ENCODE data around the gene BTAF1.
"Not testable (repeated sequence)": the region's sequence is repeated elsewhere in the genome, so short reads cannot be mapped to it uniquely, and the experiment has no call there.

BTAF1 gene

DNA sequence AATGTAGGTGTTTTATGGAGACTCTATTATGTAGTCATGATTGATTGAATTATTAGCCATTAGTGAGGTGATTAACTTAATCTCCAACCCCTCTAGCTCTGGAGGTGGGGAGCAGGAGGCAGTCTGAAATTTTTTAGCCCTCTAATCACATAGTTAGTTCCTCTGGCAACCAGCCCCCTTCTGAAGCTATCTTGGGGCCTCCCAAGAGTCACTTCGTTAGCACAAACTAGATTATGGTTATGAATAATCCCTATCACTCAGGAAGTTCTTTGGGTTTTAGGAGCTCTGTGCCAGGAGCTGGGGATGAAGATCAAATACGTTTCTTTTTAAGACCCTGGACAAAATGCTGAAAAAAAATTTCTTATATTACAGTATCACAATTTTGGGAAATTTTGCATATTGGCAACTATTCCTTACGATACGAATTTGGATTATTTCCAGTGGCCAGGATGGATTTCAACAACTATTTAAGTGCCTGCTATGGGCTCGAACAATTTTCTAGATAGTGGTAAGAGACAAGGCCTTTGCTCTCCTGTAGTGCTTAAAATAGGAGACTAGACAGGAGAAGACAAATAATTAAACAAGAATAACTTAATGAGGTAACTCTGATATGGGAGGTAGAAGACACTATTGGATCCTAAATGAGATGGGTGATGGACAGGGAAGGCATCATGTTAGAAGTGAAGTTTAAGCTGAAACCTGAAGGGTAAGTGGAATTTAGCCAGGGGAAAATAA, 52.9 kb downstream of the BTAF1 start:
- DNase-seq = no peak

DNA sequence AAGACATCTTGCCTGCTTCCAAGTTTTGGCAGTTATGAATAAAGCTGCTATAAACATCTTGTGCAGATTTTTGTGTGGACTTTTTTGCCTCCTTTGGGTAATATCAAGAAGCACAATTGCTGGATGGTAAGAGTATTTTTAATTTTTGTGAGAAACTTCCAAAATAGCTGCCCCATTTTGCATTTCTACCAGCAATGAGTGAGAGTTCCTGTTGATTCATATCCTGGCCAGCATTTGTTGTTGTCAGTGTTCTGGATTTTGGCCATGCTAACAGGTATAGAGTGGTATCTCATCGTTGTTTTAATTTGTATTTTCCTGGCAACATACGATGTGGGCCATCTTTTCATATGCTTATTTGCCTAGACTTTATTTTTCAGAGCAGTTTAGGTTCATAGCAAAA, 53.9 kb downstream of the BTAF1 start:
- DNase-seq = no peak

DNA sequence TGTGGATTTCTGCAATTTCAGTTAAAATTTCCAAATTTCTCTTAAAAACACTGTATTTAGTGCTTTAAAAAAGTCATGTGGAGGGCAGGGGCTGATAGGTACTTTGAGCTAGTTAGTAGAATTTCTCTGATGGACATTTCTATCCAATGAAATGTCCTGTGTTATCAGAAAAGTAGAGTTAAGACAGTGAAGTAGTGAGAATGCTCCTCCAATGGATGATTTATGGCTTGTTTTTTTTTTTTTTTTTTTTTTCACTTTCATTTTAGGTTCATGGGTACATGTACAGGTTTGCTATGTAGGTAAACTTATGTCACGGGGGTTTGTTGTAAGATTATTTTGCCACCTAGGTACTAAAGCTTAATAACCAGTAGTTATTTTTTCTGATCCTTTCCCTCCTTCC, 55.0 kb downstream of the BTAF1 start:
- DNase-seq = no peak

DNA sequence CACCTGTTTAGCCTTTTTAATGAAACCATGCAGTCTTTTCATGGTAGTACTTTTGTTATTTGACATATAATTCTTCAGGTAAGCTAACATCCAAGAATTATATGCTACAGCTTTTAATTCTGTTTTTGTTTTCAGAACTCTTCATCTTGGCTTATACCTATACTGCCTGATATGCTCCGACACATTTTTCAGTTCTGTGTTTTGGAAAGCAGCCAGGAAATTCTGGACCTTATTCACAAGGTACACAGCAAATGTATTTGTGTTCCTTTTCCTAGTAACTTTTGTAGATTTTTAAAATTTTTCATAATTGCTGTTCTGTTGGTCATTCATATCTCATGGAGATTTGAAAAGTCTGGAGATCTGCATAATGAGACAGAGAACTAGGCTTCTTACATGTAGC, 56.7 kb downstream of the BTAF1 start:
- DNase-seq = no peak

DNA sequence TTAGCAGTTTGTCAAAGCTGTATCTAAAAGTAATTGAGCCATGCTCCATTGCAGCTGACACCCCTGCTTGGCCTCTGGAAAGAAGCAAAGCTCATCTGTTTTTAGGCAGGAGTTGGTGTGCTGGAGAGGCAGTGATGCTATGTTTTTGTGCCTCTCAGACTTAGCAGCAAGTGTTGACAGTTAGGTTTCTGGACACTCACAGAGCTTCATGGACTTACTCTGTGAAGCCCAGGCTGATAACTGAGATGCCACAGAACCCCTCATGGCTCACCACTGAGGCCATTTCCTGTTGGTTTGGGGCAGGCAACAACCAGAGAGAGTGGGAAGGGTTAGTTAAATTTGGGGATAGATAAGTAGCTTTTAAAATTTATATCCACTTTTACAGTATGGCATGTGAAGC, 59.8 kb downstream of the BTAF1 start:
- DNase-seq = no peak

DNA sequence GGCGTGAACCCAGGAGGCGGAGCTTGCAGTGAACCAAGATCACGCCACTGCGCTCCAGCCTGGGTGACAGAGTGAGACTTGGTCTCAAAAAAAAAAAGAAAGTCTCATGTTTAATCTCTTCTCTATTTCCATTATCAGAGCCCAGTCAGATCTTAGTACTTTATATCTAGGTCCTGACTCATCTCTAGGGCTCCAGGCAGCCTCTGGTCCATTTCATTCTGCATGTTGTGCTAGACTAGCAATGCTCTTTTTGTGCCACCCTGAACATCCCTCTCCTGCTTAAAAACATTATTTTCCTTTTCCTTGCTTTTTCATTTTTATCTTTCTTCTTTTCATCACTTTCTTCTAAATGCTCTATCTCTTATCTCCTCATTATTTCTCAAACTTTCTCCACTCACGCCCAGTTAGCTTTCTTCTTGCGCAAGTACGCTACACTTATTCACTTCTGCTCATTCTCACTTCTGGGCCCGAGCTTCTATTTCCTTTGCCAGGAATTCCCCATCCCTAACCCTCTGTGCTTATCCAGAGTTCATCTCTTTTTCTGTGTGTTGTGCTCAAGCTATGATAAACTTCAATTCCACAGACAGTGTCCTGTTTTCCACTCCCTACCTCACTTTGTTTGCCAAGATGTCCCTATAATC, 63.9 kb downstream of the BTAF1 start:
- no peak for DNase-seq

DNA sequence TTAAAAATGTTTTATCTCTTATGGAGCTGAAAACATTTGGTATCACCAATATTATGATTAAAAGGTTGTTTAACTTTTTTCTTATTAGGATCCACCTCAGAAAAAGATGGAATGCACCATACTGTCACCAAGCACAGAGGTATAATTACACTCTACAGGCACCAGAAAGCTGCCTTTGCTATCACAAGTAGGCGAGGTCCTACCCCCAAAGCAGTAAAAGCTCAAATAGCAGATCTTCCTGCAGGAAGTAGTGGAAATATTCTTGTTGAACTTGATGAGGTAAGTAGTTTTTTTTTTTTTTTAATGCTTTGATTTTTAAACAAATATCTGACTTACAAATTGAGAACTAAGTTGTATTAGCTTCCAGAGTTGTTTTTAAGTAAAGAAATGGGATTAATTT, 68.5 kb downstream of the BTAF1 start:
- DNase-seq = no peak

DNA sequence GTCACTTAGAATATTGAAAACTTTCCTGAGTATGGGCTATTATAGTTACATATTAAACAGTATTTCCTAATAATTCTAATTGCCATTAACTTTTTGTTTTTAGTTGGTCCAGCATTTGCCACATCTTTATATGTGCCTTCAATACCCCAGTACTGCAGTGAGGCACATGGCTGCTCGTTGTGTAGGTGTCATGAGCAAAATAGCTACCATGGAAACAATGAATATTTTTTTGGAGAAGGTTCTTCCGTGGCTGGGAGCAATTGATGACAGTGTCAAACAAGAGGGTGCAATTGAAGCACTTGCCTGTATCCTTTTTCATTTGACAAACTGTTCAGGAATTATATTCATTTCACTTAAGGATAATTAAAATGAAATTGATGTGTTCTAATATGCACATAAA, 72.7 kb downstream of the BTAF1 start:
- no peak for DNase-seq

DNA sequence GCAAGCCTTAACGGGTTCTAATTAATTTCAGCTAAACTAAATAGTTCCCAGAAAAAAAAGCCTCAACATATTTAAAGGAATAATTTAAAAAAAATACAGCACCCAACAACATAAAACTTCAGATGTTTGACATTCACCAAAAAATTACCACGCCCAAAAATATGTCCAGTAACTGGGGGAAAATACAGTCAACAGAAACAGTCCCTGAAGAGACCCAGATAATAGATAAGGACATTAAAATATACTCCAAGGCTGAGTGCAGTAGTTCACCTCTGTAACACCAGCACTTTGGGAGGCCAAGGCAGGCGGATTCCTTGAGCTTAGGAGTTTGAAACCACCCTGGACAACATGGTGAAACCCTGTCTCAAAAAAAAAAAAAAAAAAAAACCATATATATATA, 78.0 kb downstream of the BTAF1 start:
- no peak for DNase-seq

DNA sequence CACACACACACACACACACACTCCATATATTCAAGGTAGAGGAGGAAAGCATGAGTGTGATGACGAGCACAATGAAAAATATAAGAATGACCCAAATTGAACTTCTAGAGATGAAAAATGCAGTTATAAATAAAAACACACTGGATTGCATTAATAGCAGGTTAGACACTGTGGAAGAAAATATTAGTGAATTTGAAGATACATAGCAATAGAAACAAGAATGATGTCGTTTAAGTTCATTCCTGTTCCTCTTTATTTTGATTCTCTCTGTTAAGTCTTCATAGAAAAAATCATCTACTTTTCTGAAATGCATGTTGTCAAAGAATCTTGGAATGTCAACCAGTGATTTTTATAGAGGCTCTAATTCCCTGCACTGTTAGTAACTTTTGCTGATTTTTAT, 78.4 kb downstream of the BTAF1 start:
- no peak for DNase-seq

DNA sequence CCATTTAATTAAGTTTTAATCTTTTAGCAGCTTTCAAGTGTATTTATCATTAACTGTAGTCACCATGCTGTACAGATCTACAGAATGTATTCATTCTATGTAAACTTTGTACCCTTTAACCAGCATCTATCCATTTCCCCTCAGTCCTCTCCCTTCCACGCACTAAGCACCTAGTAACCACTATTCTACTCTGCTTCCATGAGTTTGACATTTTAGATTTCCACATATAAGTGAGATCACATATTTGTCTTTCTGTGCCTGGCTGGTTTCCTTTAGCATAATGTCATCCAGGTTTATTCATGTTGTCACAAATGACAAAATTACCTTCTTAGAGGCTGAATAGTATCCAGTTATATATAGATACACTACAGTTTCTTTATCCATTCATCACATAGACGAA, 79.7 kb downstream of the BTAF1 start:
- DNase-seq = no peak

DNA sequence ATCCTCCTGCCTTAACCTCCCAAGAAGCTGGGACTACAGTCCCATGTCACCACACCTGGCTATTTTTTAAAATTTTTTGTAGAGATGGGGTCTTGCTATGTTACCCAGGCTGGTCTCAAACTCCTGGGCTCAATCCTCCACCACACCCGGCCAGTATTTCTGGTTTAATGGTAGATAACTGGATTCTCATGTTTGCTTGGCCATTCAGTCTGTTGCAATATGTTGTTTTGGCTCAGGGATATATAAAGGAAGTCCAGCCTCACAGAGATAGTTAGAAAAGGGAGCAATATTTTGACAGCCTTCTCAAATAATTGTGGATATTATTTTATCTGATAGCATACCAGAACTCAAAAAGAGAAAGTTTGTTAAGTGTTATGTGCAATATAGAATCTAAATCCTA, 82.4 kb downstream of the BTAF1 start:
- DNase-seq = no peak

DNA sequence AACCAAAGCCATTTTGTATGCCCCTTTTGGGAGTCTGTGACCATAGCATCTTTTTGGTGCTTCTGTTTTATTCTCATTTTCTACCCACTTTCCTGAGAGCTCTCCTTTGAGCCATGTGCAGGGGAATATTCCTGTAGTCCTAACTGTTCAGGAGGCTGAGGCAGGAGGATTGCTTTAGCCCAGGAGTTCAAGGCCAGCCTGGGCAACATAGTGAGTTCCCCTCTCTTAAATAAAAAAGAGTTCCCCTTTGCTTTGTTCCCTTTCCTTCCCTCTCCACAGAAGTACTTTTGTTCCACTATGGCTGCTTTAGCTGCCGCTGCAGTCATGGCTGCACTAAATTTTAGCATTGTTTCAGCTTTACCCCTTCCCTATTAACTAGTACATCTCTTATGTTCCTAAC, 85.9 kb downstream of the BTAF1 start:
- no peak for DNase-seq

DNA sequence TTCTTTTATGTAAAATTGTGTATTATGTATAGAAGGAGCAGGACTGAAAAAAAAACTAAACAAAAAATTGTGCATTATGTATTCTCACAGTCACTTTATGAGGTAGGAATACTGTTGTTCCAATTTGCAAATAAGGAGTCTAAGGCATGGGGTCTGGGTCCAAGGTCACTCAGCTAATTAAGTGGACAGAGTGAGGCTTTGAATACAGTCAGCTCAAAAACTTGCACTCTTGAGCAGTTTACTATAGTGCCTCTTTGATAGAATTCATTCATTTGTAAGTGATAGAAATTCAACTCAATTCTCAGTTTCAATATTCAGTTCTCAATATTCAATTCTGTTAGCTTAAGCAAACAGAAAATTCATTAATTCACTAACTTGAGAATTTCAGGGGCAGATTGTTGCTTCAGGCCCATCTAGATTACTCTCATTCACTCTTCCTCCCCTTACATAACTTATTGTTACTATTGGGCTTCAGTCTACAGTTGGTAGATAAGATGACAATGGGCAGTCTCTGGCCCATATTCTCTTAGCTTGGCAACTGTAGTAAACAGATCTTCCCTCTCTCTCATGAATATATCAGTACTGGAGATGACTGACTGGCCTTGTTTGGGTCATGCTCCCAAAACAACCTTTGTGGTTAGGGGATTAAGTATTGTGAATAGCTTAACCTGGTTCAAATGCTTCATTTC, 86.6 kb downstream of the BTAF1 start:
- no peak for DNase-seq

DNA sequence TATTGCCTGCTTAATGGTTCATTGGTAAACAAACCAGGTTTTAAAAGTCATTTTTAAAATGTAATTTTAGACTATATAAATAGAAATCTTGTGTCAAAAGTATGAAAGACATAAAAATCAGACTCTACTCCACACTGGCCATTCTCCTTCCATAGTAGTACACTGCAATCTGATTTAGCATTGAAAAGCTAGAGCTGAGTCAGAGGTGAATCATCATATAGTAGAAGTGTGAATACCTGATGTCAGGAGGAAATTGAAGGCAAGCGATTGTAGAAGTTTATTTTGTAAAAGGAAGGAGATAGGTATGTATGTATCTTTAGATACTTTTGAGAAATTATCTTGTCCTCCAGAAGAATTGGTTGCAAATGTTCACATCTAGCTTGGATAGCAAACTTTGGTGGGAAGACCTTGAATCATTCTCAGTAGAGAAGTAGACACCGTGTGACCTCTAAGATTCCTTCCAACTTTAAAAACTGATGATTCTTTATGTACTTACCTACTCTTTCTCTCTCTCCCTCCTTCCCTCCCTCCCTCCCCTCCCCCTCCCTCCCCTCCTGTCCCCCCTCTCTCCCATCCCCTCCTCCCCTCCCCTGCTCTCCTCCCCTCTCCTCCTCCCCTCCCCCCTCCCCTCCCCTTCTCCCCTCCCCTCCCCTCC, 88.1 kb downstream of the BTAF1 start:
- DNase-seq = no peak

DNA sequence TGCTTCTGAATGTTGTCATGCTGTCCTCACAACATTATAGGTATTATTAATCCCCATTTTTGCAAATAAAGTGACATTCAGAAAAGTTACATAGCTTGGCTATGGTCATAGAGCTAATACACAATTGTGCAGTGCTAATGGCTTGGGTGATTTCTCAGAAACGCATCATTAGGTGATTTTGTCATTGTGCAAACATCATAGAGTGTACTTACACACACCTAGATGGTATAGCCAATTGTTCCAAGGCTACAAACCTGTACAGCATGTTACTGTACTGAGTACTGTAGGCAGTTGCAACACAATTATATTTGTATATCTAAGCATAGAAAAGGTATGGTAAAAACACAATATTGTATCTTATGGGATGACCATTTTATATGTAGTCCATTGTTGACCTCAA, 91.0 kb downstream of the BTAF1 start:
- DNase-seq = no peak

DNA sequence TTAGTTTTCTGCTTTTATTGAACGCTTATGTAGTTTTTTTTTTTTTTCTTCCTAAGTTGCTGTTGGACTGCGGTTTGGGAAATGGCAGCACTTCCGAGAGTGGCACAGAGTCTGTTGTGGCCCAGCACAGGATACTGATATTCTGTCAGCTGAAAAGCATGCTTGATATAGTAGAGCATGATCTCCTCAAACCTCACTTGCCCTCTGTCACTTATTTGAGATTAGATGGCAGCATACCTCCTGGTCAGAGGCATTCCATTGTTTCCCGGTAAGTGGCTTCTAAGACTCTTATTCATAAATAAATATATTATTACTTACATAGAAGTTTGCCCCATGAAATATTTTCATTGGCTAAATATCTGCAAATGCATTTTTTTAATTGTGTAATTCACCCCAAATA, 101.1 kb downstream of the BTAF1 start:
- DNase-seq = no peak

DNA sequence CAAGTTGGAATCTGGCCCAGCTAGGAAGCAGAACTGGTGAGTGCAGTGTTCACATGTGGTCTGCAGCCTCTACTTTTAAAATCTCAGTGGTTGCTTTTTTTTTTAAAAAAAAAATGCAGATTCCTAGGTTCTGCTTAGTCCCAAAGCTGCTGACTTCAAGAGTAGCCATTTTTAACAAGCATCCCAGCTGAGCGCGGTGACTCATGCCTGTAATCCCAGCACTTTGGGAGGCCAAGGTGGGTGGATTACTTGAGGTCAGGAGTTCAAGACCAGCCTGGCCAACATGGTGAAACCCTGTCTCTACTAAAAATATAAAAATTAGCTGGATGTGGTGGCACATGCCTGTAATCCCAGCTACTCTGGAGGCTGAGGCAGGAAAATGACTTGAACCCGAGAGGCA, 101.8 kb downstream of the BTAF1 start:
- DNase-seq = not testable (repeated sequence)

DNA sequence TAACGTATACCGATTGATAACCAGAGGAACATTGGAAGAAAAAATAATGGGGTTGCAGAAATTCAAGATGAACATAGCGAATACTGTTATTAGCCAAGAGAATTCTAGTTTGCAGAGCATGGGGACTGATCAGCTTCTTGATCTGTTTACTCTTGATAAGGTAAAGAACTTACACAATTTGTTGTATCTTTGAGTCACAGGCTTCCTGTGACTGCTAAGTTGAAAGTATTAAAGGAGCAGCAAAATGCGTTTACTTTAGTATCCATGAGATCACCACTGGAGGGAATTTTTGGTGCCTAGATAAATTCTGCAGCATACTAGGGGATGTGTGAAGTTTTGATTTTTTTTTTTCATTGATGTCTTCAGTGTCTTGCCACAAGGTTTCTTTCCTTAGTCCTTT, 103.6 kb downstream of the BTAF1 start:
- no peak for DNase-seq

DNA sequence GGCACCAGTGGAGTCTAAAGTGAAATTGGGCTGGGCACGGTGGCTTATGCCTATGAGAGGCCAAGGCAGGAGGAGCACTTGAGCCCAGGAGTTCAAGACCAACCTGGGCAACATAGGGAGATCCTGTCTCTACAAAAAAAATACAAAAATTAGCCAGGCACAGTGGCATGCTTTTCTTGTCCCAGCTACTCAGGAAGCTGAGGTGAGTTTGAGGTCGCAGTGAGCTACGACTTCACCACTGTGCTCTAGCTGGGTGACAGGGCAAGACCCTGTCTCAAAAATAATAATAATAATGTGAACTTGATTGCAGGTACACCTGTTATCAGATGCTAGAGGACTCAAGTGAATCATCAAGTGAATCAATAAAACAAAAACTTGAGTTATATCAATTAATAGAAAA, 108.0 kb downstream of the BTAF1 start:
- no peak for DNase-seq

DNA sequence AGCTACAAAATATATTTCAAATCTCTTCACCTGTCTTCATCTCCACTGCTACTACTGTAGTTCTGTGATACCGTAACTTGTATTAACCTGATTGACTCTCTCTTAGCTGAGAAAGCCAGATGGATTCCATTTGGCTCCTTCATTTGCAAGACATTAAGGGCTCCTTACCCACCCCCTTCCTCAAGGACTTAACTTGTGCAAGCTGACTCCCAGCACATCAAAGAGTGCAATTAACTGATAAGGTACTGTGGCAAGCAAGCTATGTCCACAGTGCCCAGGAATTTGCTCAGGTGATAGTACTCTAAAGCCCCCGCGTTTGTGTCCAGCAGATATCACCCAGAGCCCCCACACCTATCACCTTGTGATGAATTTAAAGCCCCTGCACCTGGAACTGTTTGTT, 109.5 kb downstream of the BTAF1 start:
- not testable (repeated sequence) for DNase-seq

DNA sequence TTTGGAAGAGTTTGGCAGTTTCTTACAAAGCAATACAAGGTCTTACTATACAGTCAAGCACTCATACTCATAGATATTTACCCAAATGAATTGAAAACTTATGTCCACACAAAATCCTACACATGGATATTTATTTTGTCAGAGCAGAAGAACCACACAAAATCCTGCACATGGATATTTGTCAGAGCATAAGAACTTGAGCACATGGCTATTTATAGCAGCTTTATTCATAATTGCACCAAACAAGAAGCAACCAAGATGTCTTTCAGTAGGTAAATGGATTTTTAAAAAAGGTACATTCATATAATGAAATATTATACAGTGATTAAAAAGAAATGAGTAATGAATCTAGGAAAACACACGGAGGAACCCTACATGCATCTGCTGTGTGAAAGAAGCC, 115.4 kb downstream of the BTAF1 start:
- DNase-seq = no peak

Measured in anterior cingulate cortex (tissue), 58 donors.